HUDEP-2 (cell line): Measurements from ENCODE around the gene GOLGA6L10.
"Not testable (repeated sequence)": the region's sequence is repeated elsewhere in the genome, so short reads cannot be mapped to it uniquely, and the experiment has no call there.

ENCODE experiments used
- DNase-seq, 76 experiments: peaks; one replicate each; lab custom pipeline; 2025; ENCODE audit not compliant: unreplicated experiment in 76 of 76; lab: John Stamatoyannopoulos, UW

GOLGA6L10 gene, protein sequence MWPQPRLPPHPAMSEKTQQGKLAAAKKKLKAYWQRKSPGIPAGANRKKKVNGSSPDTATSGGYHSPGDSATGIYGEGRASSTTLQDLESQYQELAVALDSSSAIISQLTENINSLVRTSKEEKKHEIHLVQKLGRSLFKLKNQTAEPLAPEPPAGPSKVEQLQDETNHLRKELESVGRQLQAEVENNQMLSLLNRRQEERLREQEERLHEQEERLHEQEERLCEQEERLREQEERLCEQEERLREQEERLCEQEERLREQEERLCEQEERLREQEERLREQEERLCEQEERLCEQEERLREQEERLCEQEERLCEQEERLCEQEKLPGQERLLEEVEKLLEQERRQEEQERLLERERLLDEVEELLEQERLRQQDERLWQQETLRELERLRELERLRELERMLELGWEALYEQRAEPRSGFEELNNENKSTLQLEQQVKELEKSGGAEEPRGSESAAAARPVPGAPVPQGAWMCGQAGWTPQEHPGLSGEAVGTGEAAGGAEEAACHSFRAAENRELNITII

DNA sequence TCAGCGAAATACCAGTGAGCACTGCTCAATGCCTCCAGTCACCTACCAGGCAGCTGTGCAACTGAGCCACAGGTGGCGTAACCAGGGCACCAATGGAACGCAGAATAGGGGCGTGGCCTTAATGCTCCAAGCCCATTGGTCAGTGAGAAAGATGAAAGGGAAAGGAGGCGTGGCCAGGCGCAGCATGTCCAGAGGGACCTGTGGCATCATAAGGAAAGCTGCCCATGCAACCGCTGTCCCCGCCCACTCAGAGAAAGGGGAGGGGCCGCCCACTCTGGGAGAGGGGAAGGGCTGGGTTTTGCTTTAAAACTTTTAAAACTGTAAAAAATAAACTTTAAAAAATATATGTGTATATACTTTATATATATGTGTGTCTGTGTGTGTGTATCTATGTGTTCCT, at the start of gene GOLGA6L10:
TSS of gene GOLGA6L10 (minus strand) at position 101 of the 400 bp plus-strand sequence. CDS start at position 1, 100 bp downstream.
- not testable (repeated sequence) for DNase-seq

DNA sequence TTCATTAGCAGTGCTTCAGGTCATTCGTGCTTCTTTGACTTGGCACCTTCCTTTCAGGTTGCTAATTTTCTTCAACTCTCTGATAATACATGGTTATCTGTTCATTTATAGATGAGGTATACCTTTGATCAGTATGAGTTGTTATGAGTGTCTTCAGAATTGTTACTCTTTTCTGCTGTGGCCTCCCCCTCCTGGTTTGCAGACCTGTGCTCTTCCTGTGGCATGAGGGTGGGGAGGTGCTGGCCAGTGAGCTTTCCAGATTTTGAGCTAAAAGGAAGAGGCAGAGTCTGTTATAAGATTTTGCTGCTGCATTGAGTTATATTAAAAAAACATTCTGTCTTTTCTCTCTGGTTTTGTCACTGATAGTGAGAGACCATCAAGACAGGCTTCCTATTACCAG, 49.5 kb upstream of the GOLGA6L10 start:
- DNase-seq = peak in 1 of 76 experiments; percentile 1

DNA sequence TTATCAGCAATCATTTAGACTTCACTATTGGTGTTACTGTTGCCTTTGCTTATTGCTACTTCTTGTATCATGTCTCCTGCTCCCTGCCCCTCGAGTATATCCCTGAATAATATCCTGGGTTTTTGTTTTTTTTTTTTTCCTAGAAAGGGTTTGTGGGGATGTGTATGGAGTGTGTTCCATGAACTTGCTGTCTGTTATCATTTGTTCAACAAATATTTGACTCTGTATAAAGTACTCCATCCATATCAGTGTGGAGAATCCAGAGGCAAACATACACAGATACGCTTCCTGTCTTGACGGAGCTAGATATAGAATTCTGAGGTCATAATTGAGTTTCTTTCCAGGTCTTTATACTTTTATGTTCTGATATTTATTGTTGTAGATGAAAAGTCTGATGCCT, 48.5 kb upstream of the GOLGA6L10 start:
- no peak for DNase-seq

DNA sequence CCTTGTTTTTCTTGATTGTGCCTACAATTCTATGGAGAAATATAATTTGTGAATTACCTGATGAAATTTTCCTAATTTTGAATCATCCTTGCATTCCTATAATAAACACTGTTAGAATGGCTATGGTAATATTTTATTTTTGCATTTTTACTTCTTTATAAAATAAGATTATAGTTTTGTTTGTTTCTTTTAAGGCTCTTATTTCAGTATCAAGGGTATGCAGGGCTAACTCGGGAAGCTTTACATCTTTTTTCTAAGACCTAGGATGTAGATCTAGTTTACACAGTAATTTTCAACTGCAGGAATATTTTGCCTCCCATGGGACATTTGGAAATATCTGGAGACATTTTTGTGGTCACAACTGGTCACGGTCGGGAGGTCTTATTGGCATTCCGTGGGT, 46.5 kb upstream of the GOLGA6L10 start:
- DNase-seq = not testable (repeated sequence)

DNA sequence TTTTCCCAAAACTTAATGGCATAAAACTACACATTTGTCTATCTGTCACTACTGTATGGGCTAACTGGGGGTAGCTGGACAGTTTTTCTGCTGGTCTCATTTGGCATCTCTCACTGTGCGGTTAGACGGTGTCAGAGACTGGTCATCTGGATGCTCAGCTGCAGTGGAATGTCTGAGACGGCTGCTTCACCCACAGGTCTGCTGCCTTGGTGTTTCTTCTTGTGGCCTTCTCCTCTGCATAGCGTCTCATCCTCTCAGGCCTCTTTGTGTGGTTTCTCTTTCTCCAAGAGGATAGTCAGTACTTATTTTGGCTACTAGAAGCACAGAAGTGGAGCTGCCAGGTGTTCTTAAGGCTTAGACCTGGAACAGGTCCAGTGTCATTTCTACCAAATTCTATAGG, 44.4 kb upstream of the GOLGA6L10 start:
- DNase-seq = no peak

DNA sequence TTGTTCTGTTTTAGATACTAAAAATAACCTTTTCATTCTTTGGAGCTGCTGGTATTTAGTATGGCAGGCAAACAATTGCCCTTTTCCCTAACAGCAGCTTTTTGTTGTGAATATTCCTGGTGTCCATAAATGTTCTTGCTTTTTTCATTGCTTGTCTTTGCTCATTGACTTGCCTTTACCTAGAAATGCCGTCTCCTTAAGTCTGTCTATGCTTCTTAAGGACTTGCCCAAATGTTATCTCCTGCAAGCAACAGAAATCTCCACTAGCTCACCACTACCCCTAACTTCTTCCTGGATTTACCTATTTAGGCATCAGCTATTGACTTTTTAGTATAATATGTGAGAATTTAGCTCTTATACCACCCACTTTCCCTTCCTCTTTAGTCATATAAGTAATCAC, 42.8 kb upstream of the GOLGA6L10 start:
- DNase-seq = peak in 3 of 76 experiments; percentile 8 to 17 (median 9)

DNA sequence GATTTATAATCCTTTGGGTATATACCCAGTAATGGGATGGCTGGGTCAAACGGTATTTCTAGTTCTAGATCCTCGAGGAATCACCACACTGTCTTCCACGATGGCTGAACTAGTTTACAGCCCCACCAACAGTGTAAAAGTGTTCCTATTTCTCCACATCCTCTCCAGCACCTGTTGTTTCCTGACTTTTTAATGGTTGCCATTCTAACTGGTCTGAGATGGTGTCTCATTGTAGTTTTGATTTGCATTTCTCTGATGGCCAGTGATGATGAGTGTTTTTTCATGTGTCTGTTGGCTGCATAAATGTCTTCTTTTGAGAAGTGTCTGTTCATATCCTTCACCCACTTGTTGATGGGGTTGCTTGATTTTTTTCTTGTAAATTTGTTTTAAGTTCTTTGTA, 40.9 kb upstream of the GOLGA6L10 start:
- DNase-seq = not testable (repeated sequence)

DNA sequence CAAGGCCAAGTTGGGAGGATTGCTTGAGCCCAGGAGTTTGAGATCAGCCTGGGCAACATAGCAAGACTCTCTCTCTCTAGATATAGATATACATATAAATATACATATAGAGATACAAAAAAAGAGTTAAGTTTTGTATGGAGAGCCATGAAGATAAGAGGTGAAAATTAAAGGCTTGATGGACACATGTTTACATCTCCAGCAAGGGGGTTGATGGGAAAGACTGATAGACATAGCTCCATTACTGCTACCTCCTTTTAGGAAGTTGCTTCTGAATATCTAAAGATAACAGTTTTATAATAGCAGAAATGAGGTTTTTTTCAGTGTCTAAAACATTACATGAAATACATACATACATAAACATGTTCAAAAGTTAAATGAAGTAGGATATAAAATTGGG, 37.9 kb upstream of the GOLGA6L10 start:
- not testable (repeated sequence) for DNase-seq

DNA sequence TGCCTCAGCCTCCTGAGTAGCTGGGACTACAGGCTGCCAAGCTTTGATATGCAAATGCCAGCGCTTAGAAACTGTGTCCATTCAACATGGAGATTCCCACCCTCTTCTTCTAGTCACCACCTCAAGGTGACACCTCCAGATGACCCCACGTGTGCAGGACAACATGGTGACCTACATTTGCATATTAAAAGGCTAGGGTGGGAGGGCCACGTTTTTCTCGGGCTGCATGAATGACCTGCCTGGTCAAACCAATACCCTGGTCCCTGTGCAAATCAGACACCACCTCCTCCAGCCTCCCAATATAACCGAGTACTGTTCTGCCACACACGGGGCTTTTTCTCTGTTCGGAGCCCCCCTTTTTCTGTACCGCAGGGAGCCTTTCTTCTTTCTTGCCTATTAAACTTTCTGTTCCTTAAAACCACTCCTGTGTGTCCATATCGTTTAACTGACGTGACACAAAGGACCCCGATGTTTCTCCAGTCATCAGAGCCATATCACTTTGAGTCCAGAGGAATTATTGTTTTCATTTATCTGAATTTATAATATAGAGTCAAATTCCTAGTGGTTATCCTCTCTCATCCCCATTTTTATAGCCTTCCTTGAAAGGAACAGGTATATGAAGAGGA, 32.2 kb upstream of the GOLGA6L10 start:
- not testable (repeated sequence) for DNase-seq

DNA sequence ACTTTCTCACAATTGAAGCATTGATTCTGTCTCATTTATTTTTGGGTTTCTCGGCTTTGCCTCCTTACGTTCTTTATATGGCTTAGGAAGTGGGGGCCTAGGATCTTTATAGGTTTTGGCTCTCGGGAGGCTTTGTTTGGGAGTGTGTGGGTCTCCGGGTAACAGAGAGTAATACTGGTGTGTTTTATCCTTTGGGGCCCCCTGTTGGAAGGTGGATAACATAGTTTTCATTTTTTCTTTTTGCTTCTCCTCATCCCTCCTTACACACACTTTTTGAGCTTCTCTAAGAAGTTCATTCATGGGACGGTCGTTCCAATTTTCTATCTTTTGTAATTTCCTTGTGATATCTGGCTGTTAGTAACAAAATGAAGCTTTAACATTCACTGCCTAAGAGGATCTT, 30.3 kb upstream of the GOLGA6L10 start:
- DNase-seq = not testable (repeated sequence)

DNA sequence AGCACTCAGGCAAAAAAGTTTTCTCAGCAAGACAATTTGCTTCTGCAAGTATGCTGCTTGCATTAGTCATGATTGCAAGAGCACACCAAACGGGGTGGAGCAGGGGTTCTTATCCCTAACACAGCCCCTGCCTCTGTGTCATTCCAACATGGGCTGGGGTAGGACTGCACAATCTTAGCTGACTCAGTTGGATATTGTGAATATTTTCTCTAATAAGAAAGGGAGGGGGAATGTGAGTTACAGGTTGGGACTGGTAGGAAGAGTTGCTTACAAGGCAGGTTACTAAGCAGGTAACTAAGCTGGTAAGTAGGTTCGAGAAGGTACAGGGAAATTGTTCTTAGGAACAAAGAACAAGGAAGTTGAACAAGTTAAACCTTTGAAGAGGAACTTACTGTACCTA, 24.4 kb upstream of the GOLGA6L10 start:
- not testable (repeated sequence) for DNase-seq

DNA sequence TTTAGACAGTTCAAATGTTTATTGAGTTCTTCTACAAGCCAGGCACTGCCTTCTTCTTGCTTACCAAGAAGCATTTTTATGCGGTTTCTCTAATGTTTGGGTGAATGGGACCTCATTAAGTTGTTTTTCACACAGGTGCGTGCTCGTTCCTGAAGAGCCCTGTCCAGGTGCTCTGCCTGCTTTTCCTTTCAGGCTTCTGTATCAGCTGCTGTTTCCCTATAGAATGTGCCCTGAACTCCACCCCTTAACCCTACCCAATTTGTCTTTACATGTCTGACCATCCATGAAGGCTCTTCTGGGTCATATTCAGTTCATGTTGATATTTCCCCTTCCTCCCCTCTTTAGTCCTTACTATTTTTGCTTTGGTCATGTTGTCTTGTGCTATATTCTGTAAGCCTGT, 22.4 kb upstream of the GOLGA6L10 start:
- DNase-seq = no peak

DNA sequence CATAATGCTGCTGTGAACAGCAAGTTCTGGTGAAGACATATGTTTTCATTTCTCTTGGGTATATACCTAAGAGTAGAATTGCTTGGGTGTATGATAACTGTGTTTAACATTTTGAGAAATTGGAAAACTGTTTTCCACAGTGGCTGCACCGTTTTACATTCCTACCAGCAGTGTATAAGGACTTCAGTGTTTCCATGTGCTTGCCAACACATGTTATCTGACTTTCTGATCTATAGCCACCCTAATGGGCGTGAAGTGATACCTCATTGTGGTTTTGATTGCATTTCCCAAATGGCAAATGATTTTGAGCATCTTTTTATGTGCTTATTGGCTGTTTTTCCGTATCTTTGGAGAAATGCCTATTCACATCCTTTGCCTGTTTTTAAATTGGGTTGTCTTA, 18.5 kb upstream of the GOLGA6L10 start:
- not testable (repeated sequence) for DNase-seq

DNA sequence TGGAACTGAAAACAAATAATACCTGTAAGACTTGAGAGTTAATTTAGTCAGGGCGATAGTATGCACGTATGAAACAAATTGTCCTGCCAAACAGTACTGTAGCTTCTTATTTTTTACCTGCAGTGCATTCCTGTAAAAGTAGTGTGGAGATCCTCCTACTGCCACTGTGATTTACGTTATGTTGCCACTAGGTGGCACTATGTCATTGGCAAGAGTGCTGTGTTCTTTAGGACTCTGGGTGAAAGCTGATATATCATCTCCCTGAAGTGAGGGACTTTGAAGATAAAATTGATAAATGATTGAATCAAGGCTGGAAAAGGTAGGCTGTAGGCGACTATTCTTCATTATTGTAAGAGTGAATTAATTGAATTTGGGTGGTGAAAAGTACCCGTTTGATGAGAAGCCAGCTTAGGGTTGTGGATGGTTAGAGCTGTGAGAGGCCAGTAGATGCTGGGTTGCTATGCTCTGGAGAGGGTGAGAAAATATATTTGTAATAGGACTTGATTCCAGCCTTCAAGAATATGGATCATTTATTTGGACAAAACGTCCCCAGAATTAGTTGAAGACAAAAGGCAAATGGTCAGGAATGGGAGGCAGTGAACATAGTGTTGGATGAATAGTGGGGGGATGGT, 16.5 kb upstream of the GOLGA6L10 start:
- not testable (repeated sequence) for DNase-seq

DNA sequence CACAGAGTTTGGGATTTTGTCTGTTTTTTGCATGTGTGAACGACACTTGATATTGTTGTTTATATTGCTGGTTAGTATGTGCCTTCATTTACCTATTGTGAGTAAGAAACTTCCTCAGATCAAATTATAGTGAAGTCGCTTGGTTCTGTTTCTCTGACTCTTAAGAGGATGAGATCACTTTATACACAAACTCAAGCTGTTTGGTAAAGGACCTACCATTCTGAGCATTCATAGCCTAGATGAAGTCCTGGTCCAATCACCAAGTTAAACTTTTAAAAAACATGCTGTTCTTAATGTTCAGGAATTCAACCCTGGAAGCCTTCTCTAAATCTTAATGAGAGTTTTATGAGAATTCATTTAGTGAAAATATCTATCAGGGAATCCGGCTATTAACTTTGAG, 15.3 kb upstream of the GOLGA6L10 start:
- DNase-seq = not testable (repeated sequence)

DNA sequence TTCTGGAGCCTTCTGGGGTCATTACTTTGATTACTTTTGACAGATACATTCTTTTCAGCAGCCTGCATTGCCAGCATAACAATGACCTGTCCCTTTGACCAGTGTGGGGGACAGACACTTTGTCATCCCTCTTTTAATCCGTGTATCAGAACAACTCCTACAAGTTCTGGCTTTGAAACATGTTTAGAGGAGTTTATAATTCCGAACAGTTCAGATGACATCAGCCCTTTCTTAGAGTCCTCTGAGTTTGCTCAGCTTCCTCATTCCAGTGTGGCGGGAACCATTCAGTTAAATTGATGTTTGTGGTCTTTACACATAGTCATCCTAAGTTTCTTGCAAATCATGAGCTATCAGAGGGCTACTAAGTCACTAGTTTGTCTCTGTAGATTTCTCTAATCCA, 13.5 kb upstream of the GOLGA6L10 start:
- not testable (repeated sequence) for DNase-seq

DNA sequence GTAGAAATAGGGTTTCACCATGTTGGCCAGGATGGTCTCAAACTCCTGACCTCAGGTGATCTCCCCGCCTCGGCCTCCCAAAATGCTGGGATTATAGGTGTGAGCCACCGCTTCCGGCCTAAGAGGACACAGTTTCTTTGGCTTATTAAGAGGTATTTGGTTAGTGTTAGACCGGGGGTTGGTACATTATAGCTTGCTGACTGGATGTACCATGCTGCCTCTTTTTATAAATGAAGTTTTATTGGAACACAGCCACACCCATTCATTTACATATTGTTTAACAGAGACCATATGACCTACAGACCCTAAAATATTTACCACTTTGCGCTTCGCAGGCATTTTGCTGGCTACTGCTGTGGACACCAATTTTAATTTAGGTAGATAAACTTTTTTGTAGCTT, 11.3 kb upstream of the GOLGA6L10 start:
- DNase-seq = not testable (repeated sequence)

DNA sequence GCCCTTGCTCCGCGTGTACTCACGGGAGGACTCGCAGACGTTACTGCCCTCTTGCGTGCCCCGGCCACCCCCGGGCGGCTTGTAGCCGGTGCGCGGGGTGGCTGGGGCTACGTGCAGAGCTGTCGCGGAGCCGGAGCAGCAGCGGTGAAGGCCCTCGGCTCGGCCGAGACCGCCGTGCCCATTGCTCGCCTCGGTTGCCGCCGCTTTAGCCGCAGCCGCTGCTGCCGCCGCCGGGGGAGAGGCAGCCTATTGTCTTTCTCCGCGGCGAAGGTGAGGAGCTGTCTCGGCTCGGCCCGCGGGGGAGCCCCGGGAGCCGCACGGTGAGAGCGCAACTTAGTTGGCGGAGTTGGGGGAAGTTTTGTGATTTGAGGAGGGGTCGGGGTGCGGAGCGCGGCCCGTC, 5.8 kb upstream of the GOLGA6L10 start:
- DNase-seq = not testable (repeated sequence)

DNA sequence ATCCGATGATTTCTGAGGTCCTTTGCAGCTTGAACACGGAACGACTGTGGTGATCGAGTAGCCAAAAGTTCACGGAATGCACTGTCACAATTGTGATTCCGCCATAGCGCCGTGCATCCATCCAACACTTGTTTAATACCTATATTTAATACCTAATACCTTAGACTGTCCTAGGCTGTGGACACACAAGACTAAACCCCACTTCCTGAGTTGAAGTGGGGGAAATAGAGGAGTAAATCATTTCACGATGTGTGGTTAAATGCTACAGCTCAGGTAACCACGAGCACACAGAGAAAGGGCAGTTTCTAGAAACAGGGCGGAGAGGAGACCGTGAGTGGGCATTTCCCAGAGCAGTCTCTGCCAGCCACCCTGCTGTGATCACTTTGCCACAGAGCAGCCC, 5.3 kb upstream of the GOLGA6L10 start:
- not testable (repeated sequence) for DNase-seq

DNA sequence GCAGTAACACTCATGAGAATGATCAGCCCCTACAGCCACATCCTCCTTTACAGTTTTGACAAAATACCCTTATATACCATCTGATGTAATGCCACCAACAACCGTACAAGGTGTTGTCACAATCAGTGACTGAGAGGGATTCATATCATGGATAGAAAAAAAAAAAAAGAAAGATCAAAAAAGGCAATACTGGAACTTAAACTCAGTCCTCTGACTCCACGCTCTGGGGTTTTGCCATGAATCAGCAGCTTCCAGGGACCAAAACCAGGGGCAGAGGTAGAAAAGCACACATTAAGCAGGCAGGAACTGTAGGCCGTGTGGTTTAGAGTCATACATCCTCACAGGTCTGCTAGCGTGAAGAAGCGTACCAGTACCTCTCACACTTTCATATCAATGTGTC, 1.6 kb downstream of the GOLGA6L10 start:
- DNase-seq = not testable (repeated sequence)

DNA sequence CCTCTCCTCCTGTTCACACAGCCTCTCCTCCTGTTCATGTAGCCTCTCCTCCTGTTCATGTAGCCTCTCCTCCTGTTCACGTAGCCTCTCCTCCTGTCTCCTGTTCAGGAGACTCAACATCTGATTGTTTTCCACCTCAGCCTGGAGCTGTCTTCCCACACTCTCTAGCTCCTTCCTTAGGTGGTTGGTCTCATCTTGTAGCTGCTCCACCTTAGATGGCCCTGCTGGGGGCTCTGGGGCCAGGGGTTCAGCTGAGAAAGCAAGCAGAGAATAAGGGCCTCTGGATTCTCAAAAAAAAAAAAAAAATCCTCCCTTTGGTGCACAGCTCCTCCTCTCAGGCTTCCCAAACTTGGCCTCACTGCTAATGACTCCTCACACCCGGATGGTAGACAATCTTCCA, 4.1 kb downstream of the GOLGA6L10 start:
- DNase-seq = not testable (repeated sequence)
